WTC11 (cell line): ENCODE data around the gene ADGRB3. TPM values are rescaled to one million over a fixed set of nuclear protein-coding genes. Genes with fewer than 3 reads are reported as not detected.
"Not testable (repeated sequence)": the region's sequence is repeated elsewhere in the genome, so short reads cannot be mapped to it uniquely, and the experiment has no call there.

Source experiments
- ATAC-seq: fragments of 200-7000 bp; cut with Tn5 transposase; 2 replicates; pipeline ENCODE4 v1.10.0; 2021; ENCODE audit warnings: mild to moderate bottlenecking, moderate library complexity
- CTCF ChIA-PET: fragments of 300-600 bp; sonication (Branson Sonifier 250); formaldehyde crosslinking; loops from one replicate; lab custom pipeline; 2021; ENCODE audit warnings: antibody characterized with exemption; lab: Charles Lee
- POLR2A ChIA-PET: fragments of 350-600 bp; sonication (Branson Sonifier 250); formaldehyde crosslinking; loops from one replicate; lab custom pipeline; 2021; ENCODE audit warnings: antibody characterized with exemption; lab: Charles Lee
- DNase-seq: peaks from one replicate; pipeline ENCODE4 v3.0.0; 2021; ENCODE audit warnings: low spot score
- H3K27ac Mint-ChIP-seq: 2 replicates; pipeline ENCODE4 v1.8.0; 2021; ENCODE audit warnings: mixed read lengths
- H3K27me3 Mint-ChIP-seq: 2 replicates; pipeline ENCODE4 v1.8.0; 2021; ENCODE audit warnings: low read depth, mild to moderate bottlenecking, moderate library complexity, mixed read lengths
- H3K36me3 Mint-ChIP-seq: 2 replicates; pipeline ENCODE4 v1.8.0; 2021; ENCODE audit warnings: mixed read lengths
- H3K4me1 Mint-ChIP-seq: 2 replicates; pipeline ENCODE4 v1.8.0; 2022; ENCODE audit warnings: mixed read lengths
- H3K4me3 Mint-ChIP-seq: 2 replicates; pipeline ENCODE4 v1.8.0; 2021; ENCODE audit warnings: mild to moderate bottlenecking, moderate library complexity, mixed read lengths
- H3K9me3 Mint-ChIP-seq: 2 replicates; pipeline ENCODE4 v1.8.0; 2021; ENCODE audit warnings: mixed read lengths
- CREM ChIP-seq: sonication (generic); formaldehyde crosslinking; IDR thresholded peaks from 2 replicates; pipeline ENCODE4 v1.8.1; 2022; ENCODE audit warnings: mild to moderate bottlenecking, missing genetic modification reagents, moderate library complexity
- ETV6 ChIP-seq: sonication (generic); formaldehyde crosslinking; IDR thresholded peaks from 2 replicates; pipeline ENCODE4 v1.8.1; 2022; ENCODE audit warnings: mild to moderate bottlenecking, missing genetic modification reagents
- GABPB1 ChIP-seq: sonication (generic); formaldehyde crosslinking; IDR thresholded peaks from 2 replicates; pipeline ENCODE4 v1.8.1; 2023; ENCODE audit warnings: mild to moderate bottlenecking, missing genetic modification reagents
- JUN ChIP-seq: sonication (generic); formaldehyde crosslinking; IDR thresholded peaks from 2 replicates; pipeline ENCODE4 v1.8.0; 2023; ENCODE audit warnings: mild to moderate bottlenecking, missing genetic modification reagents
- MYBL2 ChIP-seq: sonication (generic); formaldehyde crosslinking; IDR thresholded peaks from 2 replicates; pipeline ENCODE4 v1.8.1; 2023; ENCODE audit warnings: mild to moderate bottlenecking, moderate library complexity, missing genetic modification reagents
- NR1H2 ChIP-seq: sonication (generic); formaldehyde crosslinking; IDR thresholded peaks from 2 replicates; pipeline ENCODE4 v1.9.0; 2021; ENCODE audit warnings: mild to moderate bottlenecking, moderate library complexity, missing genetic modification reagents
- ZNF121 ChIP-seq: sonication (generic); formaldehyde crosslinking; IDR thresholded peaks from 2 replicates; pipeline ENCODE4 v1.8.0; 2023; ENCODE audit warnings: missing genetic modification reagents
- ZNF671 ChIP-seq: fragments of 250-450 bp; sonication (Bioruptor Pico); IDR thresholded peaks from 2 replicates; pipeline ENCODE4 v1.8.0; 2021; ENCODE audit warnings: mild to moderate bottlenecking
- total RNA-seq: library from RNA; stranded (reverse); gene quantifications from 3 replicates; pipeline ENCODE4 v1.2.3, GENCODE V29; 2021
- TF ChIP-seq, protein P1 (sequence below): sonication (generic); formaldehyde crosslinking; IDR thresholded peaks from 2 replicates; pipeline ENCODE4 v1.8.0; 2022; ENCODE audit warnings: mild to moderate bottlenecking, missing genetic modification reagents
- TF ChIP-seq, protein P2 (sequence below): sonication (generic); formaldehyde crosslinking; IDR thresholded peaks from 2 replicates; pipeline ENCODE4 v1.8.1; 2023; ENCODE audit warnings: mild to moderate bottlenecking, missing genetic modification reagents
- TF ChIP-seq, protein P3 (sequence below): fragments of 200-600 bp; IDR thresholded peaks from 2 replicates; pipeline ENCODE4 v1.8.0; 2022; ENCODE audit warnings: antibody characterized with exemption
- TF ChIP-seq, protein P4 (sequence below): sonication (generic); formaldehyde crosslinking; IDR thresholded peaks from 2 replicates; pipeline ENCODE4 v1.8.1; 2023; ENCODE audit warnings: mild to moderate bottlenecking, missing genetic modification reagents, moderate library complexity
- TF ChIP-seq, protein P5 (sequence below): sonication (generic); formaldehyde crosslinking; IDR thresholded peaks from 2 replicates; pipeline ENCODE4 v1.8.1; 2023; ENCODE audit warnings: mild to moderate bottlenecking, missing genetic modification reagents
- TF ChIP-seq, protein P6 (sequence below): sonication (generic); formaldehyde crosslinking; IDR thresholded peaks from 2 replicates; pipeline ENCODE4 v1.8.0; 2022; ENCODE audit warnings: missing genetic modification reagents
- TF ChIP-seq, protein P7 (sequence below): sonication (generic); formaldehyde crosslinking; IDR thresholded peaks from 2 replicates; pipeline ENCODE4 v1.8.0; 2022; ENCODE audit warnings: mild to moderate bottlenecking, missing genetic modification reagents
- TF ChIP-seq, protein P8 (sequence below): fragments of 250-450 bp; sonication (Bioruptor Pico); IDR thresholded peaks from 2 replicates; pipeline ENCODE4 v1.9.0; 2021; ENCODE audit warnings: moderate library complexity, mild to moderate bottlenecking, inconsistent platforms, borderline replicate concordance

The ADGRB3 gene
- total RNA-seq, 1 experiment from 2014 or later, result 1.9 TPM

DNA sequence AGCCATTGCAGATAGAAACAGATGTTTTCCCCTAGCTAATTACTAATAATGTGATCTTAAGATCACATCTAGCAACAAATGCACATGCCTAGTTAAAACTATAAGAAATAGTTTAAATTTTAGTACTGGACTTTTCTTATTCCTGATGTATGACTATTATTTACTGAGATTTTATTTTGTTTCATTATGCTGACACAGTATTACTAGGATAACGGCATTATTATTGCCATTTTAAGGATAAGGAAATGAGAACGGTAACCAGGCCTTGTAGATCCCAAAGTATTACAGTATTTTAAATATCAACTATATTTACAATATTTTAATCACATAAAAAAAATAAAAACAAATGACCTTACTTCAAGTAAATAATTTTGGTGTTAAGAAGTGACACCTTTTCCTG is 240.3 kb downstream of the ADGRB3 start (continued):
- TF ChIP-seq, protein P1, sequence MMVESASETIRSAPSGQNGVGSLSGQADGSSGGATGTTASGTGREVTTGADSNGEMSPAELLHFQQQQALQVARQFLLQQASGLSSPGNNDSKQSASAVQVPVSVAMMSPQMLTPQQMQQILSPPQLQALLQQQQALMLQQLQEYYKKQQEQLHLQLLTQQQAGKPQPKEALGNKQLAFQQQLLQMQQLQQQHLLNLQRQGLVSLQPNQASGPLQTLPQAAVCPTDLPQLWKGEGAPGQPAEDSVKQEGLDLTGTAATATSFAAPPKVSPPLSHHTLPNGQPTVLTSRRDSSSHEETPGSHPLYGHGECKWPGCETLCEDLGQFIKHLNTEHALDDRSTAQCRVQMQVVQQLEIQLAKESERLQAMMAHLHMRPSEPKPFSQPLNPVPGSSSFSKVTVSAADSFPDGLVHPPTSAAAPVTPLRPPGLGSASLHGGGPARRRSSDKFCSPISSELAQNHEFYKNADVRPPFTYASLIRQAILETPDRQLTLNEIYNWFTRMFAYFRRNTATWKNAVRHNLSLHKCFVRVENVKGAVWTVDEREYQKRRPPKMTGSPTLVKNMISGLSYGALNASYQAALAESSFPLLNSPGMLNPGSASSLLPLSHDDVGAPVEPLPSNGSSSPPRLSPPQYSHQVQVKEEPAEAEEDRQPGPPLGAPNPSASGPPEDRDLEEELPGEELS (CRISPR knock-in tag), result no peak
- no peak for TF ChIP-seq ZNF121 (CRISPR knock-in tag)
- TF ChIP-seq CREM (CRISPR knock-in tag), result no peak
- TF ChIP-seq GABPB1 (CRISPR knock-in tag), result no peak
- TF ChIP-seq, protein P2, sequence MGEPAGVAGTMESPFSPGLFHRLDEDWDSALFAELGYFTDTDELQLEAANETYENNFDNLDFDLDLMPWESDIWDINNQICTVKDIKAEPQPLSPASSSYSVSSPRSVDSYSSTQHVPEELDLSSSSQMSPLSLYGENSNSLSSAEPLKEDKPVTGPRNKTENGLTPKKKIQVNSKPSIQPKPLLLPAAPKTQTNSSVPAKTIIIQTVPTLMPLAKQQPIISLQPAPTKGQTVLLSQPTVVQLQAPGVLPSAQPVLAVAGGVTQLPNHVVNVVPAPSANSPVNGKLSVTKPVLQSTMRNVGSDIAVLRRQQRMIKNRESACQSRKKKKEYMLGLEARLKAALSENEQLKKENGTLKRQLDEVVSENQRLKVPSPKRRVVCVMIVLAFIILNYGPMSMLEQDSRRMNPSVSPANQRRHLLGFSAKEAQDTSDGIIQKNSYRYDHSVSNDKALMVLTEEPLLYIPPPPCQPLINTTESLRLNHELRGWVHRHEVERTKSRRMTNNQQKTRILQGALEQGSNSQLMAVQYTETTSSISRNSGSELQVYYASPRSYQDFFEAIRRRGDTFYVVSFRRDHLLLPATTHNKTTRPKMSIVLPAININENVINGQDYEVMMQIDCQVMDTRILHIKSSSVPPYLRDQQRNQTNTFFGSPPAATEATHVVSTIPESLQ (CRISPR knock-in tag), result no peak

DNA sequence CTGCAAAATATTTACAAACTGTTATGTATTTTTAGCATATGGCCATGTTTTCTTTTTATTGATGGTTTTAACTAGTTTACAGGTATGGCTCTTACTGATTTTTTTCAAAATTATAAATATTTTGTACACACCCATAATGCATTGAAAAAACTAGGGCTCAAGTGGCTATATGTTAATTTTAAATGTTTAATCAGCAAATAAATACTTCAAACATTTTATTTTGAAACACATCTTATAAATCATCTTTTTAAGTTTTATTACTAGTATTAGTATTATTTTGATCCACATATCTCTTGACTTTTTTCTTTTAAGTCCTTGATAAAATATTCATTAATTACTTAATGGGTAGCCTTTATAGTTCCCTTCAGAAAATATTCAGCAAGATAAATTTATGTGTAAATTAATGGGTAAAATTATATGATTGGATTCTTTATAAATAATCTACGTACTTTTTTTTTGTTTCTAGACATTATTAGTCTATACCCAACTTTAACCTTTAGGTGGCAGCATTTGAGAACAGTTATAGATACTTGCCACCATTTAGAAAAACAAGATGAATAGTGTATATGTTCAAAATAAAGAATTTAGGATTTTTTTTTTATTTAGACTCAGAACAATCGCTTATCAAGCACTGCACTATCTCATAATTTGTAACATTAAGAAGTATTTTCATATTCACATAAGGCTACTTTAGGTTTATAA is 241.9 kb downstream of the ADGRB3 start:
- no peak overlapping the region for H3K27ac Mint-ChIP-seq
- no peak overlapping the region for H3K4me3 Mint-ChIP-seq
- no peaks in the 10 kb centered on the region for H3K27me3 Mint-ChIP-seq
- DNase-seq, result no peak
- H3K36me3 Mint-ChIP-seq, result peaks cover 7% of the 10 kb centered on the region
- H3K4me1 Mint-ChIP-seq, result peaks cover 6% of the 10 kb centered on the region
- CTCF ChIA-PET, result no interaction called here
- TF ChIP-seq, protein P3, sequence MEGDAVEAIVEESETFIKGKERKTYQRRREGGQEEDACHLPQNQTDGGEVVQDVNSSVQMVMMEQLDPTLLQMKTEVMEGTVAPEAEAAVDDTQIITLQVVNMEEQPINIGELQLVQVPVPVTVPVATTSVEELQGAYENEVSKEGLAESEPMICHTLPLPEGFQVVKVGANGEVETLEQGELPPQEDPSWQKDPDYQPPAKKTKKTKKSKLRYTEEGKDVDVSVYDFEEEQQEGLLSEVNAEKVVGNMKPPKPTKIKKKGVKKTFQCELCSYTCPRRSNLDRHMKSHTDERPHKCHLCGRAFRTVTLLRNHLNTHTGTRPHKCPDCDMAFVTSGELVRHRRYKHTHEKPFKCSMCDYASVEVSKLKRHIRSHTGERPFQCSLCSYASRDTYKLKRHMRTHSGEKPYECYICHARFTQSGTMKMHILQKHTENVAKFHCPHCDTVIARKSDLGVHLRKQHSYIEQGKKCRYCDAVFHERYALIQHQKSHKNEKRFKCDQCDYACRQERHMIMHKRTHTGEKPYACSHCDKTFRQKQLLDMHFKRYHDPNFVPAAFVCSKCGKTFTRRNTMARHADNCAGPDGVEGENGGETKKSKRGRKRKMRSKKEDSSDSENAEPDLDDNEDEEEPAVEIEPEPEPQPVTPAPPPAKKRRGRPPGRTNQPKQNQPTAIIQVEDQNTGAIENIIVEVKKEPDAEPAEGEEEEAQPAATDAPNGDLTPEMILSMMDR, result 0 out of 2 replicates have a peak, but pooled peaks have one; percentile 13
- TF ChIP-seq, protein P4, sequence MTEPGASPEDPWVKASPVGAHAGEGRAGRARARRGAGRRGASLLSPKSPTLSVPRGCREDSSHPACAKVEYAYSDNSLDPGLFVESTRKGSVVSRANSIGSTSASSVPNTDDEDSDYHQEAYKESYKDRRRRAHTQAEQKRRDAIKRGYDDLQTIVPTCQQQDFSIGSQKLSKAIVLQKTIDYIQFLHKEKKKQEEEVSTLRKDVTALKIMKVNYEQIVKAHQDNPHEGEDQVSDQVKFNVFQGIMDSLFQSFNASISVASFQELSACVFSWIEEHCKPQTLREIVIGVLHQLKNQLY, result no peak
- TF ChIP-seq, all 79 proteins: peak for 1
- ATAC-seq, result no peak
- POLR2A ChIA-PET, result no interaction called here
- H3K9me3 Mint-ChIP-seq, result peaks cover 5% of the 10 kb centered on the region

DNA sequence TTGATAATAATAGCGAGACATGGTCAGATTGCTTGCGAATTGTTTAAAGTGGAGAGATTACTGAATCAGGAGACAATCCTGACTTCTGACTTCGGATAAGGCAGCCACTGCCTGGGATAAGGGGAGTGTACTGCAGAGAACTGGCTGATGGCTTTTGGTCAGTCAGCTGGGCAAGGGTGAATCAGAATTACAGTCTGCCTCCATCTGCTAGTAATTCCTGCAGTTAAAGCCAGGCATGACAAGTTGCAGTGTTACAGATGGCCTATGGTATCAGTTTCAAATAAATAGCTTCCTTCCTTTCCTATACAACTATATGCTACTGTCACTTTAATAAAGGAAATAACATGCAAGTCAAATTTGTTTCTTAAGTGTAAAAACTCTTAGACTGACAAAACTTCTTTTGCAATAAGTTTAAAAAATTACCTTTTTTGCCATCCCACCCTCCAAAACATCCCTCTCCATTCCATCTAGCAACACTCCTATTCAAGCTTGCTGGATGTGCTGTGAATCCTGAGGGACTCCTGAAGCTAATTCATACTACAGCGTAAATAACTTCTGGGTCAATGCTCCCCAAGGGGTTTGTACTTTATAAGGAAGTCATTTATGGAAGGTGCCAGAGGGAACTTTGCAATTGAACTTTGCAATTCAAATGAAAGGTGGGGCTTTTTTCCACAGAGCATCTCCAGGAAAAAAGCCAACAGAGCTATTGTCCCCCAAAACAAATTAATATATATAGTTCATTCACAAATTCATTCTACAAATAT is 245.2 kb downstream of the ADGRB3 start:
- ATAC-seq, result no peak
- Mint-ChIP-seq H3K4me3 (no peak overlapping the region), H3K9me3 (peaks cover 17% of the 10 kb centered on the region), H3K27ac (no peak overlapping the region), H3K36me3 (peaks cover 12% of the 10 kb centered on the region), H3K4me1 (peaks cover 6% of the 10 kb centered on the region), H3K27me3 (no peaks in the 10 kb centered on the region)
- TF ChIP-seq, protein P5, sequence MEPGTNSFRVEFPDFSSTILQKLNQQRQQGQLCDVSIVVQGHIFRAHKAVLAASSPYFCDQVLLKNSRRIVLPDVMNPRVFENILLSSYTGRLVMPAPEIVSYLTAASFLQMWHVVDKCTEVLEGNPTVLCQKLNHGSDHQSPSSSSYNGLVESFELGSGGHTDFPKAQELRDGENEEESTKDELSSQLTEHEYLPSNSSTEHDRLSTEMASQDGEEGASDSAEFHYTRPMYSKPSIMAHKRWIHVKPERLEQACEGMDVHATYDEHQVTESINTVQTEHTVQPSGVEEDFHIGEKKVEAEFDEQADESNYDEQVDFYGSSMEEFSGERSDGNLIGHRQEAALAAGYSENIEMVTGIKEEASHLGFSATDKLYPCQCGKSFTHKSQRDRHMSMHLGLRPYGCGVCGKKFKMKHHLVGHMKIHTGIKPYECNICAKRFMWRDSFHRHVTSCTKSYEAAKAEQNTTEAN (CRISPR knock-in tag), result no peak
- TF ChIP-seq ETV6 (CRISPR knock-in tag) (no peak), ZNF671 (CRISPR knock-in tag) (no peak), CREM (CRISPR knock-in tag) (no peak), NR1H2 (CRISPR knock-in tag) (no peak), JUN (no peak), MYBL2 (CRISPR knock-in tag) (no peak)
- TF ChIP-seq, protein P6, sequence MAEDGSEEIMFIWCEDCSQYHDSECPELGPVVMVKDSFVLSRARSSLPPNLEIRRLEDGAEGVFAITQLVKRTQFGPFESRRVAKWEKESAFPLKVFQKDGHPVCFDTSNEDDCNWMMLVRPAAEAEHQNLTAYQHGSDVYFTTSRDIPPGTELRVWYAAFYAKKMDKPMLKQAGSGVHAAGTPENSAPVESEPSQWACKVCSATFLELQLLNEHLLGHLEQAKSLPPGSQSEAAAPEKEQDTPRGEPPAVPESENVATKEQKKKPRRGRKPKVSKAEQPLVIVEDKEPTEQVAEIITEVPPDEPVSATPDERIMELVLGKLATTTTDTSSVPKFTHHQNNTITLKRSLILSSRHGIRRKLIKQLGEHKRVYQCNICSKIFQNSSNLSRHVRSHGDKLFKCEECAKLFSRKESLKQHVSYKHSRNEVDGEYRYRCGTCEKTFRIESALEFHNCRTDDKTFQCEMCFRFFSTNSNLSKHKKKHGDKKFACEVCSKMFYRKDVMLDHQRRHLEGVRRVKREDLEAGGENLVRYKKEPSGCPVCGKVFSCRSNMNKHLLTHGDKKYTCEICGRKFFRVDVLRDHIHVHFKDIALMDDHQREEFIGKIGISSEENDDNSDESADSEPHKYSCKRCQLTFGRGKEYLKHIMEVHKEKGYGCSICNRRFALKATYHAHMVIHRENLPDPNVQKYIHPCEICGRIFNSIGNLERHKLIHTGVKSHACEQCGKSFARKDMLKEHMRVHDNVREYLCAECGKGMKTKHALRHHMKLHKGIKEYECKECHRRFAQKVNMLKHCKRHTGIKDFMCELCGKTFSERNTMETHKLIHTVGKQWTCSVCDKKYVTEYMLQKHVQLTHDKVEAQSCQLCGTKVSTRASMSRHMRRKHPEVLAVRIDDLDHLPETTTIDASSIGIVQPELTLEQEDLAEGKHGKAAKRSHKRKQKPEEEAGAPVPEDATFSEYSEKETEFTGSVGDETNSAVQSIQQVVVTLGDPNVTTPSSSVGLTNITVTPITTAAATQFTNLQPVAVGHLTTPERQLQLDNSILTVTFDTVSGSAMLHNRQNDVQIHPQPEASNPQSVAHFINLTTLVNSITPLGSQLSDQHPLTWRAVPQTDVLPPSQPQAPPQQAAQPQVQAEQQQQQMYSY, result no peak
- TF ChIP-seq, protein P7, sequence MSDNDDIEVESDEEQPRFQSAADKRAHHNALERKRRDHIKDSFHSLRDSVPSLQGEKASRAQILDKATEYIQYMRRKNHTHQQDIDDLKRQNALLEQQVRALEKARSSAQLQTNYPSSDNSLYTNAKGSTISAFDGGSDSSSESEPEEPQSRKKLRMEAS (CRISPR knock-in tag), result no peak
- TF ChIP-seq, protein P8, sequence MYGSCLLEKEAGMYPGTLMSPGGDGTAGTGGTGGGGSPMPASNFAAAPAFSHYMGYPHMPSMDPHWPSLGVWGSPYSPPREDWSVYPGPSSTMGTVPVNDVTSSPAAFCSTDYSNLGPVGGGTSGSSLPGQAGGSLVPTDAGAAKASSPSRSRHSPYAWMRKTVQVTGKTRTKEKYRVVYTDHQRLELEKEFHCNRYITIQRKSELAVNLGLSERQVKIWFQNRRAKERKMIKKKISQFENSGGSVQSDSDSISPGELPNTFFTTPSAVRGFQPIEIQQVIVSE (CRISPR knock-in tag), result no peak
- ChIA-PET CTCF (no interaction called here), POLR2A (no interaction called here)
- DNase-seq, result no peak

DNA sequence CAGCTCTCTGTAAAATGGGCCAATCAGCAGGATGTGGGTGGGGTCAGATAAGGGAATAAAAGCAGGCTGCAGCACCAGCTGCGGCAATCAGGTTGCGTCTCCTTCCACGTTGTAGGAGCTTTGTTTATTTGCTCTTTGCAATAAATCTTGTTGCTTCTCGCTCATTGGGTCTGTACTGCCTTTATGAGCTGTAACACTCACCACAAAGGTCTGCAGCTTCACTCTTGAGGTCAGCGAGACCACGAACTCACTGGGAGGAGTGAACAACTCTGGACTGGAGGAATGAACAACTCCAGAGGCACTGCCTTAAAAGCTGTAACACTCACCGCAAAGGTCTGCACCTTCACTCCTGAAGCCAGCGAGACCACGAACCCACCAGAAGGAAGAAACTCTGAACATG is 248.2 kb downstream of the ADGRB3 start:
- H3K4me3 Mint-ChIP-seq, H3K4me1 Mint-ChIP-seq, CTCF ChIA-PET, ATAC-seq, POLR2A ChIA-PET, DNase-seq, H3K27me3 Mint-ChIP-seq, H3K27ac Mint-ChIP-seq: not testable (repeated sequence)
- Mint-ChIP-seq H3K9me3 (peaks cover 17% of the 10 kb centered on the region), H3K36me3 (peaks cover 12% of the 10 kb centered on the region)
